HG03139 (cell line): Measurements from ENCODE around the gene GADD45G.

Source experiments
- ATAC-seq: cut with Tn5 transposase; IDR thresholded peaks from one replicate; pipeline ENCODE4 v1.9.1; 2021; ENCODE audit not compliant: unreplicated experiment

The GADD45G gene

GRCh38 chr9:89592213-89592815, 12.5 kb upstream of the GADD45G start:
- ATAC-seq, result no peak

DNA sequence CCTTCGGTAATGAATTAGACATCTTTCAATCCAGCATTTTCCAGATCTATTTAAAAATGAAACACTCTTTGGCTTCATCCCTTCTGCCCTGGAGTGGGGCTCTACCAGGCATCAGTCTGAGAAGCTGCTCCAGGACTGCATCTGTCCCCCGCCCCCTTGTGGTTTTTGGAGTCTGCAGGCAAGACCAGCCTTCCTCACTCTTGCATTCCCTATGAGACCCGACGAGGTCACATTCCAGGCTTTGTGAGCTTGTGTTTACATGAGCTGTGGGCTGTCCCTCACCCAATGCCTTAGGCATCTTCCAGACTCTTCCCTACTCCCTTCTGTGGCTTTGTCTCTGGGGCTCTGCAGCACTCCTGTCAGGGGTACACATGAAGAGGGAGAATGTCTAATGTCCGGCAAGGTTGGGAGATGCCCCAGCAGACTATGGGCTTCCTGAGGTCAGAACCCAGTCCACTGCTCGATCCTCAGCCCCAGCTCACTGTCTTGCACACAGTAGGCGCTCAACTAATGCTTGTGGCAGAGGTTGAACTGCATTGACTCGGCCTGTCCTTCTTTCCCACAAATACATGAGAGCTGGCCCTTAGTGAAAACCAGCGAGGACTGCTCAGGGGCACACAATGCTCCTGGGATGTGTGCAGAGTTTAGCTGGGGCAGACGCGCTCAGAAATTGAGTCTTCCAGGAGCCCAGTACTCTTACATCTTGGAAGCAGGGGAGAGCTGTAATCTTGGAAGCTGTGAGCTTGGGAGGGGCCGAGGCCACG, 11.7 kb upstream of the GADD45G start:
- ATAC-seq, result no peak

DNA sequence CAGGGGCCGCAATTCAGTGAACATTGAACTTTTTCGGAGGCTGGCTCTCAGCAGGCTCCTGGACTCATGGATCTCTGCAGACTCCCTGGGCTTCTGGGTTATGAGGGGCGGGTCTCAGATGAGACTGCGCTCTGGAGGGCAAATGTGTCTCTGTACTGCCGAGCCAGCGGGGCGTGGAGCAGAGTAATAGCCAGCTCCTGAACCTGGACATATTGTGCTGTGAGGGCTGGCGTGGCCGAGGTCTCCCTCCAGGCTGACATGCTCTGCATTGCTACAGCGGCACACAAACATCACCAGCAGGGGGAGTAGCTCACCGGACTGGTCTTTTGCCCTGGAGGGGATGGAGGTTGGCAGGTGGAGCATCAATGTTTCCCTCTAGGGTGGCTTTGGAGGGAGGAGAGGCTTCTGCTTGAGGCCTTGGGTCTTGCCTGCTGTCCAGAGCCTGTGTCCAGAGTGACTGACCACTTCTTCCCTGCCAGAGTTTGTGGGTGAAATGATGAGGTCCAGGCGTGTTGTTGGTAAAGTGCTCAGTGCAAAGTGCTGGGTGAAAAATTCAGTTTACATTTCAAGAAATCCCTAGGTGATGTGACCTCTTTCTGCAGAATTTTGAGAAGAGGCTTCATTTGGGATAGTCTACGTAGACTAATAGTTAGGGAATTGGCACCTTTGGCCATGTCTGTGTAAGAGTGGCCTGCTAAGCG, 10.9 kb upstream of the GADD45G start:
- no peak for ATAC-seq

DNA sequence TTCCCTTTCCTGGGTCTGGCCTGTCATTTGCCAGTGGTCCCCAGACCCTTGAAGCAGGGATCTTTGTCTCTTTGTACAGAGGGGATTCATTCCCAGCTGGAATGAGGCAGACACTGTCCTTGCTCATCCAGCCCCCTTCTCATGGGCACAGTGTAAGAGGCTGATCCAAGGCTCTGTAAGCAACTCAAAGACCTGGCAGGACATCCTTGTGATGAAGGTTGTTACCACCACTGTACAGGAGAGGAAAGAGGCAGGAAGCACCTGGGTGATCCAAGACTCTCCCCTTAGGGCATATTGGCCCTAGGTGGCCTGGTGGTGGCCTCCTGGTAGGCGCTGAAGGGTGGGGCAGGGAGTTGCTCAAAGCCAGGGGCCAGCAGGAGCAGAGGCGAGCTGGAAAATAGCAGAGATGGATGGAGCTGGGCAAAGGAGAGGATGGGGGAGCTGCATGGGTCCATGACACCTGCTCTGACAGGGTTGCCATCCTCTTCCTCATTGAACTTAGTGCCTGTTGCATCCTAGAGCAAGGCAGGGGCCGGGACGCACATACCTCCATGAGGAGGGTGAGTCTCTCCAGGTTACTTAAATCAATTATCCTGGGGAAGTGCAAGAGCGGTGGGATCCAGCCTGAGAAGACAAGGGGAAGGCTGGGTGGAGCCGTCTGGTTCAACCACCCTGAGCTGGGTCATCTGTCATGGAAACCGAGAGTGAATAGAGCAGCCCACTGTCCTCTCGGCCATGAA, 9.8 kb upstream of the GADD45G start:
- ATAC-seq, result no peak

DNA sequence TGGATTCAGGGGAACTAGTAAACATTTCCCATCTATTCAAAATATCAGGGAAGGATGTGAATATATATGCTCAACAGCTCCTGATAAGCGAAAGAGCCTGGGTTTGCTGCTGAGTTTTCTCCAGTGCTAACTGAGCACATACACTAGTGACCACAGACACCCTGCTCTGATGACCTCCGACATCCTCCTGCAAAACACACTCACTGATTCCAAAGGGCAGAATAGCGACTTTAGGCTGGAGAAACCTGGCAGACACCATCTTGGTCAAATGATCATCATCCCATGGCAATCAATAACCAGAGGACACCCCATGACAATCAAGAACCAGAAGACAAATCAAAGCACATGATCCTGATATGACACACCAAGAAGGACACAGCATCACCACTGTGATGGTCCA, 9.2 kb upstream of the GADD45G start:
- no peak for ATAC-seq

GRCh38 chr9:89596937-89597555, 7.8 kb upstream of the GADD45G start:
- ATAC-seq, result no peak

DNA sequence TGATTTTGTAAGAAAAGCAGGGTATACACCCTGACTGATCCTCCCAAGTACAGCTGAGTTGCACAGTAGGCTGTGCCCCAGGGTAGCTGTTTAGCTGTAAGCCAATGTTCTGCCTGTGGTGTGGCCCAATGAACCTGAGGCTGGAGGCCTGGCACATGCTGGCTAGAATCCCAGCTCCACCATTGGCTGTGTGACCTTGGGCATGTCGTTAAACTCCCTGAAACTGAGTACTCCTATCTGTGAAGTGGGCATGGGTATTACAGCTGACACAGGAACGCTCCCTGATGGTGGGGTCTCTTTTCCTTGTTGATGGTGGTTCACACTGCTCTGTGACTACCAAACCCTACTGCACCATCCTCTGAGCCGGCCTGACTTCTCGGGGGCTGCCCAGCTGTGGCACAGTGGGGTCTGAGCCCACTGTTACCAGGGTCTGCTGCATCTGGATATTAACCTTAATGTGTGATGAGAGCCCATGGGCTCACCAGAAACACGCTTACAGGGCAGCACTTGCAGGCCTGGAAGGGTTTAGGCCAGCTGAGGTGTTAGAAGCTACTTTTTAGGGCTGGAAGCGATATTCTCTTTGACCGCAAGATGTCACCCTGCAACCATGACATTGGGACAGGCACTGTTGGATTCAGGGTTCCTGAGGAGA, 7.0 kb upstream of the GADD45G start:
- ATAC-seq, result no peak

GRCh38 chr9:89598363-89598713, 6.5 kb upstream of the GADD45G start:
- no peak for ATAC-seq

- ATAC-seq, result no peak
These were observed 5.9 kb upstream of the GADD45G start for GRCh38 chr9:89598926-89599325.

DNA sequence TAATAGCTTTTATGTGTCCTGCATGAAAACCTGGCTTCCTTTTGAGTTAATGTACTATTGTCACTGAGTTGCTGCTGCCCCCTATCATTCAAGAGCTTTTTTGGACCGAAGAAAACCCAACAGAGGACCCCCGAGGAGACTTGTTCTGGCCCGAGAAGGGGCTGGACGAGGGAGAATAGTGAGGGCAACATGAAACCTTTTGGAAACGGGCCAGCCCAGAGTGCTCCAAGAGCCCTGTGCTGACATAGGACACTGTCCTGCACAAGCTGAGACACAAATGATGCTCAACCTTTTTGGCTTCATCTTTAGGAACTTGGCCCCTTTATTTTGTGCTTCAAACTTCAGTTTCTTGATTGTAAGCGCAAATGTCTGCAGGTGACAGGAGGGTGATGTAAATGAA, 4.0 kb upstream of the GADD45G start:
- no peak for ATAC-seq

- ATAC-seq, result no peak
These were observed 3.5 kb upstream of the GADD45G start for GRCh38 chr9:89601306-89601705.

- no peak for ATAC-seq
These were observed 2.8 kb upstream of the GADD45G start for GRCh38 chr9:89601856-89602562.

- no peak for ATAC-seq
These were observed 1.6 kb upstream of the GADD45G start for GRCh38 chr9:89602978-89603766.

- ATAC-seq, result no peak
These were observed 796 bp upstream of the GADD45G start for GRCh38 chr9:89603767-89604665.

GRCh38 chr9:89605465-89606048, 745 bp downstream of the GADD45G start:
- ATAC-seq, result no peak

GRCh38 chr9:89606049-89606623, 1.3 kb downstream of the GADD45G start:
- no peak for ATAC-seq

- no peak for ATAC-seq
These were observed 2.0 kb downstream of the GADD45G start for GRCh38 chr9:89606624-89607311.
